HG02870 (cell line): ENCODE data around the gene GP9.
"Not testable (repeated sequence)": the region's sequence is repeated elsewhere in the genome, so short reads cannot be mapped to it uniquely, and the experiment has no call there.

ENCODE experiments used
- ATAC-seq: cut with Tn5 transposase; IDR thresholded peaks from one replicate; pipeline ENCODE4 v1.9.1; 2021; ENCODE audit warnings: mild to moderate bottlenecking, moderate library complexity; ENCODE audit not compliant: unreplicated experiment

Gene GP9

GRCh38 chr3:129047553-129047839 lies 13.1 kb upstream of the GP9 start:
- no peak for ATAC-seq

GRCh38 chr3:129050556-129051295 lies 9.9 kb upstream of the GP9 start:
- ATAC-seq: no peak

- no peak for ATAC-seq
Measured at GRCh38 chr3:129051871-129052340, 8.7 kb upstream of the GP9 start.

- ATAC-seq: no peak
Measured at GRCh38 chr3:129052675-129053074, 7.9 kb upstream of the GP9 start.

- ATAC-seq: no peak
Measured at GRCh38 chr3:129054605-129055104, 5.9 kb upstream of the GP9 start.

DNA sequence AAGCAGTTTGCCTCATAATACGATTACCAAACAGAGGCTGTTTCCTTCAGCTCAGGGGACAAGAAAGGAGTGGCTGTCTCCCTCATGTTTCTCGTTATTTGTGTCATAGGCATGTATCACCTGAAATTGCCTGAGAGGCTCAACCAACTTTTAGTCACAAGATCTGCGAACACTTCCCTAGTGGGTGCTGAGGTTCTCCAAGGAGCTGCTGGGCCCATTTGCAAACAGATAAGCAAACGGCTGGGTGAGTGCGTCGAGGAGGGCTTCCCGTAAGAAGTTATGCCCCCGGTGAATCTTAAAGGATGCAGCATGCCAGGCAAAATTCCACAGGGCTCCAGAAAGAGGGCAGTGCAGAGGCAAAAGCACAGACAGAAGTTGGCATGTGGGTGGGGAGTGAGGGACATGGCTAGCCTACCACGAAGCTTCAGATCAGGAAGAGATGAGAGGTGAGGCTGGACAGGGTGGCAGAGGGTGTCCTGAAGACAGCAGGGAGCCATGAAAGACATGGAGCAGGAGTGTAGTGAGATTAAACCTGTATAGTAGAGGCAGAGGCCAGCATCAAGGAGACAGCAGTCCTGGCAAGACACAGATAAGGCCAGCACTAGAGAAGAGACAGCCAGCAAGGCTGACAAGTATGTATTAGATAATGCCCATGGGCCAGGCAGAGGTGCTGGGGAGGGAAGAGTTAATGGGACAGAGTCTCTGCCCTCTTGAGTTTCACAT lies 4.0 kb upstream of the GP9 start:
- no peak for ATAC-seq

DNA sequence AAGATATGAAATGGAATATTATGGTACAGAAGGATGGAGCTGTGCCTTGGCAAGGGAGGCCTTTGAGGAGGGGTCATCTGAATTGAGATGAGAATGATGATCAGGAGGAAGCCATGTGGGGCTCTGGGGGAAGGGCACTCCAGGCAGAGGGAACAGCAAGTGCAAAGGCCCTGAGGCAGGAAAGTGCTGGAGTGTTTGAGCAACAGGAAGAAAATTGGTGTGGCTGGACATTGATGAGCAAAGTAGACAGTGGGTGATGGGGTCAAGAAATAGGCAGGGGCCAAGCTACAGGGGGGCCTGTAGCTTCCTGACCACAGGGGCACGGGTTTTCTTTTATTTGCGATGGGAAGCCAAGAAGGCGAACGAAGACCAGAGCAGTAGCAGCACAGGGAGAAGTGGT lies 3.3 kb upstream of the GP9 start:
- no peak for ATAC-seq

DNA sequence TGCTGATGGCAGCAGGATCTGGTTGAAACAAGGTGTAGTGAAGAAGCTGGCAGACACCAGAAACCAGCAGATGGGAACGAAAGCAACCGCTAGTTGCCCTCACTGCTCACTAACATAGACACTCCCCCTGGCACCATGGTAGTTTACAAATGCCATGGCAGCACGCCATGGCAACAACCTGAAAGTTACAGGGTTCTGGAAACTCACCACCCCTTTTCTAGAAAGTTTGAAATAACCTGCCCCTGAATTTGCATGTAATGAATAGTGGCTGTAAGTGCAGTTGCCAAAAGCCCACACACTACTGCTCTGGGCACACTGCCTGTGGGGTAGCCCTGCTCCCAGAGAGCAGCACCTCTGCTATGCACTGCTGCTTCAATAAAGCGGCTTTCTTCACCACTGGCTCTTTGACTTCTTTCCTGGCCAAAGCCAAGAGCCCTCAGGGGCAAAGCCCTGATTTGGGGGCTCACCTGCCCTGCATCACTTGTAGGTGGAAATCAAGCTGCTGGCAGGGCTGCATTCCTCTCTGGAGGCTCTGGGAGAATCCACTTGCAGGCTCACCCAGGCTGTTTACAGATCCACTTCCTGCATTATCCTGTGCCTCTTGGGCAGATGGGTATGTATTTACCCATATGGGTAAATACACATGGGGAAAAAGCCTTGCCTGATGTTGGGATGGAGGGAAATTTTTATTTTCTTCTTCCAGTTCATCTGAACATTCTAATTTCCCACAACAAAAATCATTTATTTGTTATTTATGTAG lies 2.0 kb upstream of the GP9 start:
- ATAC-seq: no peak

DNA sequence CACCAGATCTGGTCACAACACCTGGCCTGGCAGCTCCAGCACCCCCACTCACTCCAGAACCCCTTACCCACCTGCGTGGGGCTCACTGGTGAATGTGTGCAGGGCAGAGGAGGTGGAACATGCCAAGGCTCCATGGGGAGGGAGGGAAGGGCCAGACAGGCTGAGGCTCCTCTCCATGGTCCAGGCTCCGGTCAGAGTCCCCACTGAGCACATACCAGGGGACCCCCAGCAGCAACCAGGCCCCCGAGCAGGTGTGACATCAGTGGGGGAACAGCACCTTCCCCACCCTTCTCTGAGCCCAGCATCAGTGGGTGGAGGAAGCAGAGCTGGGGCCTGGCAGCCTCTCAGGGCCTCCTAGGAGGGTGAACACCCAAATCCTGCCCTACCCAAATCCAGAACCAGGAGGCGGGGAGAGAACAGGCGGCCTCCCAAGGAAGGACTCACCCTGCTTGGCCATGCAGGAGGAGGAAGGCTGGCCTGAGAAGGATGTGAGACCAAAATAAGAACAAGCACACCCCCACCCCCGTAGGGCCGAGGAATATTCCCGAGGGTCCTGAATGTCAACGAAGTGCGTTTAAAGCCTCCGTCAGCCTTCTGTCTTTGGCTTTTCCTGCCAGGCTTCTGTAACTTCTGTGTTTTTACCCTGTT lies 1.1 kb upstream of the GP9 start:
- ATAC-seq: no peak

GRCh38 chr3:129061023-129061887 lies 676 bp downstream of the GP9 start:
- no peak for ATAC-seq

DNA sequence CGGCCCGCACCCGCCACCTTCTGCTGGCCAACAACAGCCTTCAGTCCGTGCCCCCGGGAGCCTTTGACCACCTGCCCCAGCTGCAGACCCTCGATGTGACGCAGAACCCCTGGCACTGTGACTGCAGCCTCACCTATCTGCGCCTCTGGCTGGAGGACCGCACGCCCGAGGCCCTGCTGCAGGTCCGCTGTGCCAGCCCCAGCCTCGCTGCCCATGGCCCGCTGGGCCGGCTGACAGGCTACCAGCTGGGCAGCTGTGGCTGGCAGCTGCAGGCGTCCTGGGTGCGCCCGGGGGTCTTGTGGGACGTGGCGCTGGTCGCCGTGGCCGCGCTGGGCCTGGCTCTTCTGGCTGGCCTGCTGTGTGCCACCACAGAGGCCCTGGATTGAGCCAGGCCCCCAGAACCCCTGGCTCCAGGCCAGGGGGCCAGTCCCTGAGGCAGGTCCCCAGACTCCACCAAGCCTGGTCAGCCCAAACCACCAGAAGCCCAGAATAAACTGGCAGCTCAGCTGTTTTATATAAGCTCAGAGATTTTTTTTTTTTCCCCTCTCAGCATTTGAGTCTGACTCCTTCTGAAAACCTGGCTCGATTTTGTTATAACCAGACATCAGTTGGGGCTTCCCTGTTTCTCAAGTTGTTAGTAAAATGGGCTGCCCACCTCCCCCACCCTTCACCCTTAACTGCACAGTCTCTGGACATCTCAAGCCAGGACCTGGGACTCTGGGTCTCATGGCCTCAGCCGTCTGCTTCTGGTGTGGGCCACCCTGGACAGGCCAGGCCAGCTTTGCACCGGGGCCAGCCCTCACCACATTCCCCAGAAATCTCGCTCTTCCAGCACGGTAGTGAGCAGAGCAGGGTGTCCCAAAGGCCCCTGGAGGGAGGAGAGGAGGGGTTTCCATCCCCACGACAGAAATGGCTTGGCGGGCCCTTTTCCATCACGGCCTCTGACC lies 1.6 kb downstream of the GP9 start:
- ATAC-seq: no peak

DNA sequence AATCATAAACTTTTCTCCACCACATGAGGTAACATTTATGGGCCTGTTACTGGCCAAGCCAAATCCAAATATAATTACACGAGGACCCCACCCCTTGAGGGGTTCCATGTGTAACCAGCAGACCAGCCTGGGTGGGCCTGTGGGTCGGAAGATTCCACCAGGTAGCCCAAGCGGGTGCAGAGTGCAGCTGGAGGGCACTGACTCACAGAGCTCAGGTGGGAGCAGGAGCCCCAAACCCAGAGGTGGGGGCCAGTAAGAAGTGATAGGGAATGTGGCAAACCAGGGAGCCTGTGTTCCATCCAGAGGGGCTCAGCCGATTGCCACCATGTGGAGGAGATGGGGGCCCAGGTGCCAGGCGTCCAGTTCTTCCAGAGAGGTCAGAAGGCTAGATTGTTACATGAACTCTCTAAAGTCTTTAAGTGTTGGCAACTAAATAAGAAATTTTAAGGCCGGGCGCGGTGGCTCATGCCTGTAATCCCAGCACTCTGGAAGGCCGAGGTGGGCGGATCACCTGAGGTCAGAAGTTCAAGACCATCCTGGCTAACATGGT lies 2.6 kb downstream of the GP9 start:
- ATAC-seq: no peak

- ATAC-seq: no peak
Measured at GRCh38 chr3:129063841-129064482, 3.4 kb downstream of the GP9 start.

- no peak for ATAC-seq
Measured at GRCh38 chr3:129065016-129065719, 4.6 kb downstream of the GP9 start.

DNA sequence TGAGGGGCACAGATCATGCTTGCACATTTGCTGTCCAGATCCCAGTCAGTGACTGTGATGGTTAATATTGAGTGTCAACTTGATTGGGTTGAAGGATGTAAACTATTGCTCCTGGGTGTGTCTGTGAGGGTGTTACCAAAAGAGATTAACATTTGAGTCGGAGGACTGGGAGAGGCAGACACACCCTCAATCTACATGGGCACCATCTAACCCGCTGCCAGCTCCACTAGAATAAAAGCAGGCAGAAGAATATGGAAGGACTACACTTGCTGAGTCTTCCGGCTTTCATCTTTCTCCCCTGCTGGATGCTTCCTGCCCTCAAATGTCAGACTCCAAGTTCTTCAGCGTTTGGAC lies 5.1 kb downstream of the GP9 start:
- no peak for ATAC-seq

GRCh38 chr3:129067719-129068118 lies 7.1 kb downstream of the GP9 start:
- not testable (repeated sequence) for ATAC-seq

DNA sequence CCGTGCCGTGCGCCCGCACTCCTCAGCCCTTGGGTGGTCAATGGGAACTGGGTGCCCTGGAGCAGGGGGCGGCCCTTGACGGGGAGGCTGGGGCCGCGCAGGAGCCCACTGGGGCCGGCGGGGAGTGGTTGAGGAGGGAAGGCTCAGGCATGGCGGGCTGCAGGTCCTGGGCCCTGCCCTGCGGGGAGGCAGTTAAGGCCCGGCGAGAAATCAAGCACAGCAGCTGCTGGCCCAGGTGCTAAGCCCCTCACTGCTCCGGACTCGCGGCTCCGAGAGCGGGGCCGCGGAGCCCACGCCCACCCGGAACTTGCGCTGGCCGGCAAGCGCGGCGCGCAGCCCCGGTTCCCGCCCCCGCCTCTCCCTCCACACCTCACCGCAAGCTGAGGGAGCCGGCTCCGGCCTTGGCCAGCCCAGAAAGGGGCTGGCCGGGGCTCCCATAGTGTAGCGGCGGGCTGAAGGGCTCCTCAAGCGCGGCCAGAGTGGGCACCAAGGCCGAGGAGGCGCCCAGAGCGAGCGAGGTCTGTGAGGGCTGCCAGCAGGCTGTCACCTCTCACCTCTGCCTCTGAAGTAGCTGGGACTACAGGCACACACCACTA lies 7.8 kb downstream of the GP9 start:
- ATAC-seq: no peak
